ENCODE results near the gene ENPP3. TPM values are rescaled to one million over a fixed set of nuclear protein-coding genes. Genes with fewer than 3 reads are reported as not detected.

Gene ENPP3
- total and polyA plus RNA-seq, 10 of the 15 experiments (the other 5 are each of a cell fraction or from before 2014, with no cell fraction given), result 0.01 TPM; not detected in 9

- TF ChIP-seq CUX1 (IDR thresholded peaks at IDR 0.05; ENCODE audit: insufficient replicate concordance, low read depth, low read length), result no peak
- TF ChIP-seq SUPT20H (IDR thresholded peaks at IDR 0.05; ENCODE audit: borderline replicate concordance, control insufficient read depth, low read depth, low read length), result no peak
- TF ChIP-seq RAD51 (IDR thresholded peaks at IDR 0.05), result no peak
- no peak for TF ChIP-seq EED (IDR thresholded peaks at IDR 0.05; ENCODE audit: low read depth)
- TF ChIP-seq IKZF1 (conservative IDR thresholded peaks at IDR 0.05), result no peak
Measured at GRCh38 chr6:131692031-131692430, 54.9 kb downstream of the ENPP3 start (continued).

GRCh38 chr6:131692589-131692988 lies 55.5 kb downstream of the ENPP3 start:
- in situ Hi-C loops (cut with MboI) (loop anchor here (10.0 kb wide), 1 partner anchor 222 kb away; no protein-coding TSS in a partner anchor), intact Hi-C loops (cut with micrococcal nuclease; ENCODE audit: unreplicated experiment) (no loop called here)
- Histone ChIP-seq H3K9me3 (replicated peaks; ENCODE audit: control insufficient read depth, insufficient read depth, low read length) (no peaks in the 10 kb centered on the region), H3K4me1 (ENCODE audit: control insufficient read depth, insufficient read depth, low read length) (no peaks in the 10 kb centered on the region), H3K4me2 (ENCODE audit: control insufficient read depth, insufficient read depth) (no peak overlapping the region), H3K27ac (ENCODE audit: control insufficient read depth, insufficient read depth) (no peak overlapping the region), H3K79me2 (ENCODE audit: control insufficient read depth, insufficient read depth, low read length) (no peaks in the 10 kb centered on the region), H4K20me1 (ENCODE audit: control insufficient read depth, insufficient read depth) (no peaks in the 10 kb centered on the region), H3K36me3 (ENCODE audit: control insufficient read depth in 2 of 2, insufficient read depth in 2 of 2, low read length in 1 of 2) (no peaks in the 10 kb centered on the region), H3K27me3 (replicated peaks in 1 of 2; ENCODE audit: control insufficient read depth in 2 of 2, insufficient read depth in 2 of 2, low read length in 1 of 2) (no peaks in the 10 kb centered on the region; a peak in 1 of 4 replicates), H3K4me3 (no peak overlapping the region), H2AFZ (ENCODE audit: control insufficient read depth, low read depth, low read length) (no peak overlapping the region), H3K9ac (ENCODE audit: control insufficient read depth, insufficient read depth, low read length) (no peak overlapping the region)
- POLR2A ChIA-PET, result no interaction called here
- SMC1A ChIA-PET (ENCODE audit: uncharacterized antibody, unreplicated experiment), result interaction anchor here (0.5 kb wide), 1 partner anchor 191 kb away, joined by 3 read pairs; no protein-coding TSS in a partner anchor
- BruUV-seq (replicated peaks), result no TSS peak
- ATAC-seq (no peak), FAIRE-seq (no peak), DNase-seq (ENCODE audit: low read depth, low spot score) (no peak)
- RAD21 ChIA-PET (ENCODE audit: unreplicated experiment), result no interaction called here
- CTCF ChIA-PET, result no interaction called here
- TF ChIP-seq SMC3 (IDR thresholded peaks at IDR 0.05; ENCODE audit: borderline replicate concordance, low read length) (no peak), SMAD5 (IDR thresholded peaks at IDR 0.05; ENCODE audit: low read depth) (no peak), BHLHE40 (IDR thresholded peaks at IDR 0.05; ENCODE audit: borderline replicate concordance in 1 of 2, low read depth in 2 of 2, low read length in 1 of 2) (no peak), LARP7 (IDR thresholded peaks at IDR 0.05) (no peak), NRF1 (conservative IDR thresholded peaks at IDR 0.05; ENCODE audit: low read depth, low read length) (no peak), NKRF (conservative IDR thresholded peaks at IDR 0.05) (no peak), PML (IDR thresholded peaks at IDR 0.05; ENCODE audit: low read length) (no peak), SPI1 (IDR thresholded peaks at IDR 0.05; ENCODE audit: borderline replicate concordance, insufficient read depth, low read depth, low read length) (no peak), TBL1XR1 (IDR thresholded peaks at IDR 0.05; ENCODE audit: low read depth, low read length) (no peak), NFYA (IDR thresholded peaks at IDR 0.05; ENCODE audit: borderline replicate concordance, low read depth, low read length) (no peak)

Measured in GM12878 (cell line).